Measurements from ENCODE around the gene COX6B2.
"Not testable (repeated sequence)": the region's sequence is repeated elsewhere in the genome, so short reads cannot be mapped to it uniquely, and the experiment has no call there.

GRCh38 chr19:55328774-55329318 lies 25.7 kb downstream of the COX6B2 start:
- not testable (repeated sequence) for TF ChIP-seq CTCF, POLR2A (IDR thresholded peaks at IDR 0.05)

All from prostate gland (tissue), 2 donors.